ENCODE data around the gene SMPD2.

The SMPD2 gene

DNA sequence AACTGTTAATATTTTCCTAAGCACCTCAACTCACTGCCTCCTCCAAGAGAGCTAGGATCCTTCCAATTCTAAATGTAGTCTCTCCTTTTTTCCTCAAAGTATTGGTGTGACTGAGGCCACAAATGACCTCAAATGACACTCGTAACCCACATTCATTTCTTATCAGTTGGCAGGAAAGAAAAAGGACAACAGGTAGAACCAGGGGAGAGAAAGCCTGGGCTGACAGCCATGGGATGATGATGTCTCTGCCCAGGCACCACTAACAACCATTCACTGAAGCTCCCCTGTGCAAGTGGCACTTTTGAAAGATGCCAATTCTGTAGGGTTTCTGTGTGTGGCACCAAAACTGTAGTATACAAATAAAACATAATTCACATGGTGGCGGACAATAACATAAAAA lies 35.1 kb downstream of the SMPD2 start:
- H3K27me3 ChIP-seq (replicated peaks in 2 of 5; ENCODE audit: control insufficient read depth in 4 of 5, insufficient read depth in 5 of 5, low read length in 4 of 5), result no peaks in the 10 kb centered on the region
- H3K9me3 ChIP-seq (ENCODE audit: control extremely low read depth in 1 of 5, control insufficient read depth in 4 of 5, insufficient read depth in 2 of 5, low read depth in 1 of 5, low read length in 4 of 5), result no peaks in the 10 kb centered on the region
- POLR2A ChIA-PET, result no interaction called here
- H3K36me3 ChIP-seq (ENCODE audit: control insufficient read depth in 4 of 4, insufficient read depth in 4 of 4, low read length in 3 of 4), result peaks cover 15 to 88% (median 50%) of the 10 kb centered on the region in 4 experiments
- DNase-seq, result no peak
- no peak overlapping the region for H3K27ac ChIP-seq (ENCODE audit: insufficient read depth in 1 of 2, low read depth in 1 of 2, low read length in 2 of 2, poor library complexity in 1 of 2, severe bottlenecking in 2 of 2)
- no peak overlapping the region for H3K4me3 ChIP-seq (ENCODE audit: control insufficient read depth in 1 of 7, extremely low read depth in 1 of 7, insufficient read depth in 4 of 7, low read depth in 2 of 7, low read length in 6 of 7)
- CTCF ChIA-PET, result interaction anchor here (1.7 to 1.9 kb wide), 2 partner anchors 12 to 19 kb away, joined by 6 to 8 read pairs; partner anchors contain the start of gene MICAL1
- peaks cover 10 to 27% (median 14%) of the 10 kb centered on the region in 4 experiments for H3K4me1 ChIP-seq (ENCODE audit: control extremely low read depth in 1 of 4, control insufficient read depth in 4 of 4, insufficient read depth in 4 of 4, low read length in 3 of 4)
- 100% methylated on average over 1 of the region's 2 CpGs for WGBS (ENCODE audit: insufficient coverage)

GRCh38 chr6:109477184-109477583 lies 36.7 kb downstream of the SMPD2 start:
- H3K9me3 ChIP-seq (ENCODE audit: control extremely low read depth in 1 of 5, control insufficient read depth in 4 of 5, insufficient read depth in 2 of 5, low read depth in 1 of 5, low read length in 4 of 5), result no peaks in the 10 kb centered on the region
- WGBS (ENCODE audit: insufficient coverage), result 86% methylated on average over 2 of the region's 2 CpGs
- H3K27me3 ChIP-seq (replicated peaks in 2 of 5; ENCODE audit: control insufficient read depth in 4 of 5, insufficient read depth in 5 of 5, low read length in 4 of 5), result no peaks in the 10 kb centered on the region
- ChIA-PET CTCF (interaction anchor here (1.7 to 1.9 kb wide), 2 partner anchors 13 to 21 kb away, joined by 6 to 8 read pairs; partner anchors contain the start of gene MICAL1), POLR2A (no interaction called here)
- DNase-seq, result no peak
- H3K36me3 ChIP-seq (ENCODE audit: control insufficient read depth in 4 of 4, insufficient read depth in 4 of 4, low read length in 3 of 4), result peaks cover 19 to 84% (median 43%) of the 10 kb centered on the region in 4 experiments
- no peak overlapping the region for H3K27ac ChIP-seq (ENCODE audit: insufficient read depth in 1 of 2, low read depth in 1 of 2, low read length in 2 of 2, poor library complexity in 1 of 2, severe bottlenecking in 2 of 2)
- peaks cover 15 to 42% (median 26%) of the 10 kb centered on the region in 4 experiments for H3K4me1 ChIP-seq (ENCODE audit: control extremely low read depth in 1 of 4, control insufficient read depth in 4 of 4, insufficient read depth in 4 of 4, low read length in 3 of 4)
- no peak overlapping the region for H3K4me3 ChIP-seq (ENCODE audit: control insufficient read depth in 1 of 7, extremely low read depth in 1 of 7, insufficient read depth in 4 of 7, low read depth in 2 of 7, low read length in 6 of 7)

GRCh38 chr6:109477725-109478124 lies 37.2 kb downstream of the SMPD2 start:
- H3K4me3 ChIP-seq (ENCODE audit: control insufficient read depth in 1 of 7, extremely low read depth in 1 of 7, insufficient read depth in 4 of 7, low read depth in 2 of 7, low read length in 6 of 7), result no peak overlapping the region
- WGBS (ENCODE audit: insufficient coverage), result 100% methylated on average over 2 of the region's 2 CpGs
- ChIA-PET CTCF (interaction anchor here (1.9 kb wide), 1 partner anchor 14 kb away, joined by 8 read pairs; no protein-coding TSS in a partner anchor), POLR2A (no interaction called here)
- DNase-seq, result no peak
- peaks cover 20 to 48% (median 28%) of the 10 kb centered on the region in 4 experiments for H3K4me1 ChIP-seq (ENCODE audit: control extremely low read depth in 1 of 4, control insufficient read depth in 4 of 4, insufficient read depth in 4 of 4, low read length in 3 of 4)
- H3K27me3 ChIP-seq (replicated peaks in 2 of 5; ENCODE audit: control insufficient read depth in 4 of 5, insufficient read depth in 5 of 5, low read length in 4 of 5), result no peaks in the 10 kb centered on the region
- H3K36me3 ChIP-seq (ENCODE audit: control insufficient read depth in 4 of 4, insufficient read depth in 4 of 4, low read length in 3 of 4), result peaks cover 19 to 79% (median 38%) of the 10 kb centered on the region in 4 experiments
- H3K27ac ChIP-seq (ENCODE audit: insufficient read depth in 1 of 2, low read depth in 1 of 2, low read length in 2 of 2, poor library complexity in 1 of 2, severe bottlenecking in 2 of 2), result no peak overlapping the region
- H3K9me3 ChIP-seq (ENCODE audit: control extremely low read depth in 1 of 5, control insufficient read depth in 4 of 5, insufficient read depth in 2 of 5, low read depth in 1 of 5, low read length in 4 of 5), result no peaks in the 10 kb centered on the region

DNA sequence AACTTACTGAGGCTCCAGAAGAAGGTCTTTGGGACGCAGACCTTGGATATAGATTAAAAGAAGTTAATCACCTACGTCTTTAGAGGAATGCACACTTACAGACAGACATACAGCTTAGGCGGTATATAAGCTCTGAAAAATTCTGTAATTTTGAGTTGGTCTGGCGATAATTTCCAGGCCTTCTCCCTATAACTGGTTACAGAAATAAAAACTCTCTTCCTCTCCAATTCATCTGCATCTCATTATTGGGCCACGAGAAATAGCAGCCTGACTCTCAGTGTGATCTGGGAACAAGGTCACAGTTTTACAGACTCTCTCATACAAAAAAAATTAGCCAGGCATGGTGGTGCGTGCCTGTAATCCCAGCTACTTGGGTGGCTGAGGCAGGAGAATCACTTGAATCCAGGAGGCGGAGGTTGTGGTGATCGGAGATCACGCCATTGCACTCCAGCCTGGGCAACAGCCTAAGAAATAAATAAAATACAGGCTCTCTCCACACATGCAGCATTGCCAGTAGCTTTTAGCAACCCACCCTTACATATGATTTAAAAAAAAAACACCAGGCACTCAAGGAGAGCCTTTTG lies 37.8 kb downstream of the SMPD2 start:
- Histone ChIP-seq H3K36me3 (ENCODE audit: control insufficient read depth in 4 of 4, insufficient read depth in 4 of 4, low read length in 3 of 4) (peaks cover 16 to 73% (median 34%) of the 10 kb centered on the region in 4 experiments), H3K4me1 (ENCODE audit: control extremely low read depth in 1 of 4, control insufficient read depth in 4 of 4, insufficient read depth in 4 of 4, low read length in 3 of 4) (peaks cover 20 to 48% (median 29%) of the 10 kb centered on the region in 4 experiments), H3K4me3 (ENCODE audit: control insufficient read depth in 1 of 7, extremely low read depth in 1 of 7, insufficient read depth in 4 of 7, low read depth in 2 of 7, low read length in 6 of 7) (peak overlapping the region in 1 of 7 experiments; percentile 25), H3K27ac (ENCODE audit: insufficient read depth in 1 of 2, low read depth in 1 of 2, low read length in 2 of 2, poor library complexity in 1 of 2, severe bottlenecking in 2 of 2) (no peak overlapping the region), H3K27me3 (replicated peaks in 2 of 5; ENCODE audit: control insufficient read depth in 4 of 5, insufficient read depth in 5 of 5, low read length in 4 of 5) (no peaks in the 10 kb centered on the region), H3K9me3 (ENCODE audit: control extremely low read depth in 1 of 5, control insufficient read depth in 4 of 5, insufficient read depth in 2 of 5, low read depth in 1 of 5, low read length in 4 of 5) (no peaks in the 10 kb centered on the region)
- 100% methylated on average over 3 of the region's 9 CpGs for WGBS (ENCODE audit: insufficient coverage)
- ChIA-PET POLR2A (no interaction called here), CTCF (interaction anchor here (0.9 to 1.2 kb wide), 2 partner anchors 16 to 35 kb away, joined by 3 read pairs; no protein-coding TSS in a partner anchor)
- DNase-seq, result no peak

DNA sequence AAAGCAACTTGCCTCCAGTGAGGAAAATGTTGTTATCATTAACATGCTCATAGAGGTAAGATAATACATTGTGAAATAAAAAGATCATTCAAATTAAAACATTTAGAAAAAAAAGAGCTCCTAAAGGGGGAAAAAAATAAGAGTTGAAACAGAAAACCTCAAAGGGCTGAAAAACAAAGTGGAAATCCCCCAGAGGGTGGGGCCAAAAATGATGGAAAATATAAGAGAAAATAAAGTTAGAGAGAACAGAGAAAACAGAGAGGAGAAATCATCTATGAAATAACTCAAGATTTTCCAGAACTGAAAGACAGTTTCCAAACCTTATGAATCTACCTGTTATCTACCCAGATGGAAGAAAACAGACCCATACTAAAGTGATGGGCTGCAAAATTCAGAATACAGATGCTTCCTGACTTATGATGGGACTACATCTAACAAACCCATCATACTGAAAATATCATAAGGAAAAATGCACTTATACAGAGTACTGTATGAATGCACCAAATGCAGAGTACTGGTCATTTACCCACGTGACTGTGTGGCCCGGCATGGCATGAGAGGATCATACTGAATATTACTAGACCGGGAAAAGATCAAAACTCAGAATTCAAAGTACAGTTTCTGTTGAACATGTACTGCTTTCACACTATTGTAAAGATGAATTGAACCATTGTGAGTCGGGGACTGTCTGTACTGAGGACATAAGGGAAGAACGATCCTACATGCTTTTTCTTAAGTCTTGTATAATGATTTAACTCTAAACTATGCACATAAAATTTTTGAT lies 38.5 kb downstream of the SMPD2 start:
- no peak overlapping the region for H3K27ac ChIP-seq (ENCODE audit: insufficient read depth in 1 of 2, low read depth in 1 of 2, low read length in 2 of 2, poor library complexity in 1 of 2, severe bottlenecking in 2 of 2)
- H3K27me3 ChIP-seq (replicated peaks in 2 of 5; ENCODE audit: control insufficient read depth in 4 of 5, insufficient read depth in 5 of 5, low read length in 4 of 5), result no peaks in the 10 kb centered on the region
- DNase-seq, result peak in 1 of 3 donors; percentile 22
- no peaks in the 10 kb centered on the region for H3K9me3 ChIP-seq (ENCODE audit: control extremely low read depth in 1 of 5, control insufficient read depth in 4 of 5, insufficient read depth in 2 of 5, low read depth in 1 of 5, low read length in 4 of 5)
- 93% methylated on average over 3 of the region's 5 CpGs for WGBS (ENCODE audit: insufficient coverage)
- CTCF ChIA-PET, result interaction anchor here (0.7 to 2.6 kb wide), 5 partner anchors 13 to 35 kb away, joined by 3 to 9 read pairs (median 3); no protein-coding TSS in a partner anchor
- H3K4me1 ChIP-seq (ENCODE audit: control extremely low read depth in 1 of 4, control insufficient read depth in 4 of 4, insufficient read depth in 4 of 4, low read length in 3 of 4), result peaks cover 20 to 54% (median 31%) of the 10 kb centered on the region in 4 experiments
- H3K36me3 ChIP-seq (ENCODE audit: control insufficient read depth in 4 of 4, insufficient read depth in 4 of 4, low read length in 3 of 4), result peaks cover 16 to 66% (median 29%) of the 10 kb centered on the region in 4 experiments
- POLR2A ChIA-PET, result interaction anchor here (1.2 kb wide), 1 partner anchor 13 kb away, joined by 3 read pairs; no protein-coding TSS in a partner anchor
- H3K4me3 ChIP-seq (ENCODE audit: control insufficient read depth in 1 of 7, extremely low read depth in 1 of 7, insufficient read depth in 4 of 7, low read depth in 2 of 7, low read length in 6 of 7), result peak overlapping the region in 4 of 7 experiments; percentile 4 to 46 (median 25)

DNA sequence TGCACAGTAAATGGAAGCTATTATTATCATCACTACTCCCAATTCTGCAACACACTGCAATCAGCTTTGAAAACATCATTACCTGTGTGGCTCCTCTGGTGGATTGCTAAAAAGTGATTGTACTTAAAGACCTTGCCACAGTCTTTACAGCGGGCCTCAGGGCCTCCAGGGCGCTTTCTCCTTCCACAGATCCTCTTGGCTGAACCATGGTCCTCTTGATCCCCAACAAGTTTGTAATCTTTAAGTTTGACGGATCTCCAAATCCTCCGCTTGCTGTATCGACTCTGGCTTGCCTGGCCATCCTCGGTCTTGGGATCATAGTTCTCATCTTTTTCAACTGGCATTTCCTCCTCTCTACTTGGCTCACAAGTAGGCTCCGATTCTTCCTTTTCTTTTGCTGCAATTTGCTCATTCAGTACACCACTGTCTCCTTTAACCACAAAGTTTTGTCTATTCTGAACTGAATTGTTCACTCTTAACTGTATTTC lies 40.5 kb downstream of the SMPD2 start:
- no peaks in the 10 kb centered on the region for H3K27me3 ChIP-seq (replicated peaks in 2 of 5; ENCODE audit: control insufficient read depth in 4 of 5, insufficient read depth in 5 of 5, low read length in 4 of 5)
- peak overlapping the region in 2 of 7 experiments; percentile 37 to 85 for H3K4me3 ChIP-seq (ENCODE audit: control insufficient read depth in 1 of 7, extremely low read depth in 1 of 7, insufficient read depth in 4 of 7, low read depth in 2 of 7, low read length in 6 of 7)
- no peaks in the 10 kb centered on the region for H3K9me3 ChIP-seq (ENCODE audit: control extremely low read depth in 1 of 5, control insufficient read depth in 4 of 5, insufficient read depth in 2 of 5, low read depth in 1 of 5, low read length in 4 of 5)
- H3K27ac ChIP-seq (ENCODE audit: insufficient read depth in 1 of 2, low read depth in 1 of 2, low read length in 2 of 2, poor library complexity in 1 of 2, severe bottlenecking in 2 of 2), result no peak overlapping the region
- DNase-seq, result no peak
- 95% methylated on average over 7 of the region's 7 CpGs for WGBS (ENCODE audit: insufficient coverage)
- CTCF ChIA-PET, result interaction anchor here (0.9 to 2.6 kb wide), 4 partner anchors 9 to 37 kb away, joined by 3 to 9 read pairs (median 4); no protein-coding TSS in a partner anchor
- POLR2A ChIA-PET, result no interaction called here
- peaks cover 9 to 52% (median 16%) of the 10 kb centered on the region in 4 experiments for H3K36me3 ChIP-seq (ENCODE audit: control insufficient read depth in 4 of 4, insufficient read depth in 4 of 4, low read length in 3 of 4)
- H3K4me1 ChIP-seq (ENCODE audit: control extremely low read depth in 1 of 4, control insufficient read depth in 4 of 4, insufficient read depth in 4 of 4, low read length in 3 of 4), result peaks cover 20 to 56% (median 31%) of the 10 kb centered on the region in 4 experiments

Measured in common myeloid progenitor, CD34-positive (primary cell).